ENCODE measurements around the gene DCHS2.

Gene DCHS2

DNA sequence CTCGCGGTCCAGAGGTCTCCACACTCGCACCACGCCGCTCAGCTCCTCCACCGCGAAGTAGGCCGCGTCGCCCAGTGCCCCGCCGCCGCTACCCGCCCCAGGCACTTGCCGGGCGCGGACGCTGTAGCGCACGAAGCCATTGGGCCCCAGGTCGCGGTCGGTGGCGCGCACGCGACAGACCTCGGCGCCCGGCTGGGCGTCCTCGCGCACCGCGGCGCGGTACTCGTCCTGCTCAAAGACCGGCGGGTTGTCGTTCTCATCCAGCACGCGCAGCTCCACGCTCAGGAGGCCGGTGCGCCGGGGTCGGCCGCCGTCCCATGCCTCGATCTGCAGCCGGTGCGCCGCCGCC is 1.4 kb downstream of the DCHS2 start:
- no peak for DNase-seq

- no peak for DNase-seq
Measured at GRCh38 chr4:154489558-154490233, 1.9 kb downstream of the DCHS2 start.

DNA sequence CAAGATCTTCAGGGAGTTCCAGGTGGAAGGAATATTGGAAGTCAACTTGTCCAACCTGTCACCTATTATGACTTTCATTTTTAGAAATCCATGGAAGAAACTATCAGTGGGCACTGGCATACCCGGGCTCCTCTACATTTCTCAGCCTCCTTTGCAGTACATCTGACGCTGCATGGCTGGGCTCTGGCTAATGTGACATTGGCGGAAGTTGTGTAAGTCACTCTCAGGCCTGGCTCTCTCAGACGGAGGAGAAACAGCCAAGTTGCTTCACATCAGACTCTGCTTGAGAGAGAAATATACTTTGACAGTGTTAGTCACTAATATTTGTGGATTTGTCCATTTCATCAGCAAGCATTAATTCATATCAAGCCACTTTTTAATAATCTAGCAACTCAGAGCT is 4.5 kb downstream of the DCHS2 start:
- DNase-seq = peak; percentile 40

DNA sequence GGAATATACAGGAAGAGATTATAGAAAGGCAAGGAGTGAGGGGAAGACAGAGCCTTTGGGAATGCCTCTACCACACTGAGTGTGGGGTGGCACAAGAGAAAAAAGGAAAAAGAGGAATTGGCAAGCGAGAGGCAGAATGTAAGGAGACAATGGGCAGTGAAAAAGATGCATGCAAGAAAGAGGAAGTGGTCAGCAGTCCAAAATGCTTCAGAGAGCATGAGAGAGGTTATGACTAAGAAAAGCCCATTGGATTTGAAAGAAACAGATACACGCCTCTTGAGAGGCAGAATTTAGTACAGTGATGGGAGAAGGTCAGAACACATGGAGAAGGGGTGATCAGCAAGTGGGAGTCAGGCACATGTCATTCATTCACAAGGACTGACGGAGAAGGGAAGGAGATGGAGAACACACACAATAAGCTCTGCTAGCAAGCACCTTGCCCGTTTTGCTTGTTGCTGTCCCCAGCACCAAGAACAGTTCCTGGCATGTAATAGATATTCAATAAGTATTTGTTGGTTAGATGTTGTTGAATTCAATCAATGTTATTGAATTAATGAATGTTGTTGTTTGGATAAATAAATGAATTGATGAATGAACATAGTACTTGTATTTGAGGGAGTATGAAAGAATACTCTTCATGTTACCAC is 6.3 kb downstream of the DCHS2 start:
- peak; percentile 89 for DNase-seq

- DNase-seq = no peak
Measured at GRCh38 chr4:154478547-154478946, 13.1 kb downstream of the DCHS2 start.

DNA sequence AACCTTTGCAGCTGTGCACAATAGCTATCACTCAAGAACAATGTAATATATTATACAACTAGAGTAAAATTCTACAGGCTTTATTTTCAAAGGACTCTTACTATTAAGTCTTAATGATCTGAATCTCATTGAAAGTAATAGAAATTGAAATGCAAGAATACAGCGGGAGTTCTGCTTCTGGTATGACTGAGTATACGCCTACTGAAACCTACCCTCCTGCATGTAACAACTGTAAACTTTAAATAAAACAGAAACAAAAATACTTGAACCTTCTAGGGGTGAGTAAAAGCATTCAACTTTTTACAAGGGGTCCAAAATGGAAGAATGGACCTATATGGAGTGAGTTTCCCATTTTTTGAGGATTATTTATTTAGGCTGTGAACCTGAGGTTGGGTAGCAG is 13.5 kb downstream of the DCHS2 start:
- DNase-seq = no peak

GRCh38 chr4:154476232-154476631 is 15.4 kb downstream of the DCHS2 start:
- DNase-seq = no peak

DNA sequence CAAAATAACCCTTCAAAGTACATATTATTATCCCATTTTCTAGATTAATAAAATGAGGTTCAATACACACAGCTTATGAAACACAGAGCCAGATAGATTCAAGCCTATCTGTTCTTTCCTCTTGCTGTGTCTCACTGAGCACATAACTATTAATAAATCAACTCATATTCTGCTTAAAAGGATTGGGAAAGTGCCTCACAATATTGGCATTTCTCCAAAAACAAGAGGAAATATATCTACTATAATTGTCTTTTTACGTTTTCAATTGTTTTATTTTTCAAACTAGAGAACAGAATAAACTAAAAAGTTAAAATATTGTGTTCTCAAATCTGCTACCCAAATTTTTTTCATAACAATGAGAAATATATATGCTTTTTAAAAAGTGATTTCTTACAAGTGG is 15.8 kb downstream of the DCHS2 start:
- DNase-seq = no peak

DNA sequence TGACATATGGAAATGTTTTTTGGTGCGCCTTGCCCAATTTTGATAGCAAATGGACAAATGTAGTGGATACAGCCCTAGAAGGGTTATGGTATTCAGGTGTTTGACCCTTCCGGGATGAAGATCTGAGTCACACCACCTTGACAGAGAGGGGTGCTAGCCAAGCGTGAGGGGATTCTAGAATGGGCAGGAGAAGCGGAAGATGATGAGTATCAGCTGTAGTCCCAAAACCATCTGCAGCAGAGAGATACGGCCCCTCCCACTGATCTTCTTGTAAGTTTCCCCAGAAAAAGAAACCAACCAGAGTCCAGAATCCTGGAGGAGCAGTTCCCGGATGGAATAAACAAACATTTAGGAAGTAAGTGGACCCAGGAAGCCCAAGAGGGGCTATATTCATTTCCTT is 18.1 kb downstream of the DCHS2 start:
- no peak for DNase-seq

- DNase-seq = no peak
Measured at GRCh38 chr4:154472858-154473257, 18.7 kb downstream of the DCHS2 start.

DNA sequence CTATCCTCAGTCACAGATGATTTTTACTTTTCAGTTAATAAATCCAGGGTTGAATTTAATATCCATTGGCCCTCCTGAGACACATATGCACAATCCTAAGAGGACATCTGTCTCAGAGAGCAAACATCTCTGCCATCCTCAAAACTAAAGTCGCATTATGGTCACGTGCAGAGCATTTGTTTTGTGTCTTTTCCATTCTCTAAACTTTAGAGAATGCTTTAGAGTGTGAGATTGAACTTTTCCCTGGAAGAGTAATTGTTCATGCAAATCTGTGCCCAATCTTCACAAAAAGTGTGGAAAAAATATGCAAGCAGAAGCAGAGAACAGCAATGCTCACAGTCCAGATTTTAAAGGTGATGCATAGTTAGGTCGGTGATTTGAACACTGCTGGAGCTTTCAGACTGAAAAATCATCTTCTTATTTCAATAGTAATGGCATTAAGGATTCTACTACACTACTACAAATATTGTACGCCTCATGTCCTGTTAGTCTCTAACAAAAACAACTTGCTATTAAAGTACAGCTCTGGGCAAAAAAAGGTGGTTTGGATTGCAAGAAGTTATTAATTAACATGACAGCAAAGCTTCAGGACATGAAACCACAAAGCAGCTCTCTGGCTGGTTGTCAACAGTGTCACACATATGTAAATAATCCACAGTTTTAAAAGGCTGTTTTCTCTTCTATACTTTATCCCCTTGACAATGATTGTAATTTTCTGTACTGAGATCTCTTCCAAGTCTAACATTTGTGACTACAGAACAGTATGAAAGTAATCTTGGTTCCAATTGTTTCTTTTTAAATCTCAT is 19.9 kb downstream of the DCHS2 start:
- no peak for DNase-seq

DNA sequence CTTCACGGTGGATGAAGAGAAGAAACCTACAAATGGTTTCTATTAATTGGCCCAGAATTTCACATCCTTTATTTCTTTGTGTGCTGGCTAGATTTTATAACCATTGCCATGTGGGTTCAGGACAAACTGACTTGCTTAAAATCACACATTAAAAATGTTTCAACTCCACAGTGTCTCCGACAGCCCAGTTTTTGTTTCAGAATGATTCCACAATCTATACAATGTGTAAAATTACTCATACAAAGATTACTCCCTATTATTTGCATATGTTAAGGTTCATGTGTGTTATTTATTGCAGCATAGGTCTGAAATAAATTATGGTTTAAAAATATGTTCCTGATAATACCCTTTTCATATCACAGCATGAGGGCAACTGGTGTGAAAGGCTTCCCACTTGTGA is 20.6 kb downstream of the DCHS2 start:
- DNase-seq = no peak

- no peak for DNase-seq
Measured at GRCh38 chr4:154467886-154468285, 23.7 kb downstream of the DCHS2 start.

- no peak for DNase-seq
Measured at GRCh38 chr4:154466336-154466735, 25.3 kb downstream of the DCHS2 start.

- no peak for DNase-seq
Measured at GRCh38 chr4:154465085-154465484, 26.5 kb downstream of the DCHS2 start.

DNA sequence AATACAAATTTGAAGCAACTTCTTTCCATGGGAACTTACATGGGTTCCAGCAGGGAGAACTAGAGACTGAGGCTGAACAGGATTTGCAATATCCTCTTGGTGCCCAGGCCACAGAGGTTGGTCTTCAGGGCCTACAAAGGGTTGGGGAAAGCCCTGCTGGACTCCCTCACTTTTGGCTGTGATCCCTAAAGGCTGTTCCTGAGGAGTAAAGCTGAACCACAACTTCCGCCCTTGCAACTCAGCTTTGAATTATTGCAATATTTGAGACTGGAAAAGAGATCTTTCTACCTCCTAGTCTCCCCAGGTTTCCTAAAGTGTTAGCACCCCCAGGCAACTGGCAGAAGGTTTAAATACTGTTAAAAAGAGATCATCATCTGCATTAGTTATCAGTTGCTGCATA is 26.9 kb downstream of the DCHS2 start:
- no peak for DNase-seq

DNA sequence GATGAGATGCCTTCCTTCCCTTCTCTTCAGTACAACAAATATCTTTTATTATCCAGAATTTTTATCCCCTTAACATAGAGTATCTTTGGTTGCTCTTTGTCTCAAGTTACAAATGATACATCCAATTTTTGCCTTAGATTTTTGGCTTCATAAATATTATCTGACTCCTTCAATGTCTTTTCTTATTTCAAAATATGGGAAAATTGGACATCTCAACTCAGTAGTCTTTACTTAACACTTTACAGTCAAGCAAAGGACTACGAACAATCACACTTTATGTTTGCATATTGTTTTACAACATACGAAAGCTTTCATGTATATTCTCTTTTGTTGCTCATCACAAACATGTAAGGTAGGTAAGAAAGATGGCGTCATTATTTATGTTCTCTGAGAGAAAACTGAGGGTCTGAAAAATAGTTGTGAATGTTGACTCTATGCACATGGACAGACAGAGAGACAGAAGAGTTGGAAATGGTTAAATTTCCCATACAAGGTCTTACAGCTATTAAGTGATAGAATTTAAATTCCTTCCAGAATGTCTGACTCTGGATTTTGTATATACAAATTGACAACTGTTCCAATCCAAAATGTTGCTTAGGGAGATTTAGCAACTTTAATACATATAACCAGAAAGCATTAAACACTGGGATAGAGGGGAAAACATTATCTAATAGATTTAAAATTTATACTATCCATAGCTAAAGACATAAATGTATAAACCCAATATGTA is 29.4 kb downstream of the DCHS2 start:
- no peak for DNase-seq

- DNase-seq = no peak
Measured at GRCh38 chr4:154457471-154457870, 34.1 kb downstream of the DCHS2 start.

DNA sequence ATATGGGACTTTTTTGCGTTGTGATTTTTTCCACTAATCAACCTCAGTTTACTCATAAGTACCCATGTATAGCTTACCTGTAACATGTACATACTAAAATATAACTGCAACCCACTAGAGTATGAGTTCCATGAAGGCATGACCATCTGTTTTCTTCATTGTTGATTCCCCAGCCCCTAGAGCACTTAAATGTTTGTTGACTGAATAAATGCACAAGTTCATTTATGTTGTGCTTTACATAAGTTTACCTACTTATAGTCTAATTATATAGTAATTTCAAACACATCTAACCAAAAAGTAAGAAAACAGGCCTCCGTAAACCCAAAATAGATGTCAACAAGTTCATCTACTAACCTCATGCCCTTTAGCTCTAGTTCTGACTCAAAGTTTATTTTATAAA is 34.7 kb downstream of the DCHS2 start:
- DNase-seq = no peak

DNA sequence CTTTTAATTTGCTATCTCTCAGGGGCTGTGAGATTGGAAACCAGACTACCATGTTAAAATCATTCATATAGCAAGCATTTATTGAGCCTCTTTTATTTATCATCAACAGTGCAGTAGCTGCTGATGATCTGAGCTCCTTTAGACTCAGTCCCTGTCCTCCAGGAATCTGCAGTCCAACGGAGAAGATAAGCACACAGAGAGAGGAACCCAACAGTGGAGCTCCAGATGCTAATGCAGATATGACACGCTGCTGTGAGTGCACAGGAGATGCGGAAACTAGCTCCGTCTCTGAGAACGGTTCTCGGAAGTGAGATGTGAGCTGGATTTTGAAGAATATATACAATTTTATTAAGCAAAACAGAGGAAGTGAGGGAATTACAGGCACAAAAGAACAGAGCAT is 35.4 kb downstream of the DCHS2 start:
- no peak for DNase-seq

- no peak for DNase-seq
Measured at GRCh38 chr4:154455111-154455510, 36.5 kb downstream of the DCHS2 start.

- DNase-seq = no peak
Measured at GRCh38 chr4:154454710-154455109, 36.9 kb downstream of the DCHS2 start.

GRCh38 chr4:154452798-154453346 is 38.7 kb downstream of the DCHS2 start:
- DNase-seq = no peak

Data from MV-4-11 (cell line).